Stomach (tissue), 9 donors: ENCODE measurements around the gene GHITM. TPM values are rescaled to one million over a fixed set of nuclear protein-coding genes. Genes with fewer than 3 reads are reported as not detected.
"Not testable (repeated sequence)": the region's sequence is repeated elsewhere in the genome, so short reads cannot be mapped to it uniquely, and the experiment has no call there.

Experiments
- DNase-seq, 2 donors: peaks; one replicate each; pipeline versions ENCODE4 v3.0.0 to v3.0.0-alpha.2; 2013 to 2019
- H3K27ac ChIP-seq, 5 donors: fragments of 200-600 bp in 4 of 5; sonication (generic) in 4 of 5; one replicate each; pipeline ENCODE4 v1.5.1; 2013 to 2019; ENCODE audit warnings: mild to moderate bottlenecking in 1 of 5, moderate library complexity in 1 of 5
- H3K27me3 ChIP-seq, 3 donors: fragments of 200-600 bp; sonication (generic); one replicate each; pipeline ENCODE4 v1.5.1; 2017 to 2019; ENCODE audit warnings: mixed run types in 1 of 3
- H3K36me3 ChIP-seq, 4 donors: fragments of 200-600 bp; sonication (generic); 1 replicate in 3 of 4; 2 replicates in 1 of 4; pipeline ENCODE4 v1.5.1; 2016 to 2019
- H3K4me1 ChIP-seq, 4 donors: fragments of 200-600 bp; sonication (generic); one replicate each; pipeline ENCODE4 v1.5.1; 2016 to 2019
- H3K4me3 ChIP-seq, 4 donors: fragments of 200-600 bp; sonication (generic) in 3 of 4; one replicate each; pipeline ENCODE4 v1.5.1; 2016 to 2019; ENCODE audit warnings: mild to moderate bottlenecking in 1 of 4
- H3K9me3 ChIP-seq, 4 donors: fragments of 200-600 bp; sonication (generic); one replicate each; pipeline ENCODE4 v1.5.1; 2016 to 2019
- EP300 ChIP-seq: sonication (generic); formaldehyde crosslinking; IDR thresholded peaks from one replicate; pipeline ENCODE4 v1.6.1; 2017; ENCODE audit warnings: antibody characterized with exemption
- POLR2A ChIP-seq, 4 donors: fragments of 450-650 bp; IDR thresholded peaks; one replicate each; pipeline ENCODE4 v1.6.1; 2016; ENCODE audit warnings: antibody characterized with exemption in 4 of 4, control low read depth in 2 of 4, mild to moderate bottlenecking in 1 of 4, moderate library complexity in 1 of 4
- POLR2AphosphoS5 ChIP-seq, 3 donors: sonication (generic); formaldehyde crosslinking; IDR thresholded peaks; one replicate each; pipeline ENCODE4 v1.6.1; 2016; ENCODE audit warnings: antibody characterized with exemption in 3 of 3
- WGBS, 5 donors: extraction: QIAGEN DNeasy Blood & Tissue Kit in 3 of 5; methylation state at CpG; one replicate each; pipeline versions ENCODE4 v1.1.5 to v1.1.7; 2013 to 2018; 5-methylcytosine and 5-hydroxymethylcytosine counted together
- intact Hi-C: fragments of 100-400 bp; cut with DNase I; formaldehyde crosslinking; loops from one replicate; pipeline ENCODE4 v1.15.1; 2023; ENCODE audit warnings: low total_unique reads
- polyA plus RNA-seq, 3 donors: library from polyadenylated mRNA; stranded (reverse); fragments of 200-250 nt; gene quantifications; one replicate each; pipeline ENCODE4 v1.2.3, GENCODE V29; 2013
- total RNA-seq, 5 donors: library from RNA; depleted of rRNA; stranded (reverse); fragments of >200 nt; gene quantifications; one replicate each; pipeline versions ENCODE4 v1.1.0 to v1.2.3, GENCODE V29; 2014 to 2016
- TF ChIP-seq, protein P1 (sequence below), 7 experiments: fragments of 450-650 bp in 4 of 7; fragments of 200-600 bp in 3 of 7; sonication (generic) in 3 of 7; IDR thresholded peaks; one replicate each; pipeline ENCODE4 v1.5.1; 2016 to 2019; ENCODE audit warnings: antibody characterized with exemption in 7 of 7, control low read depth in 2 of 7, mild to moderate bottlenecking in 1 of 7
- donor health status: healthy with polysubstance abuse.
- donor health status: Bipolar disorder and iron deficiency.
- donor health status: healthy.

GHITM gene
- total and polyA plus RNA-seq, 8 donors, result 17.5 to 186 (median 106) TPM

GRCh38 chr10:84164442-84164841, 25.1 kb downstream of the GHITM start:
- intact Hi-C loops, result no loop called here
- Histone ChIP-seq H3K4me3 (no peak overlapping the region), H3K4me1 (no peaks in the 10 kb centered on the region), H3K27me3 (peaks cover 0 to 51% (median 6%) of the 10 kb centered on the region in 3 donors), H3K36me3 (no peaks in the 10 kb centered on the region), H3K9me3 (peaks cover 0 to 17% (median 3%) of the 10 kb centered on the region in 4 donors), H3K27ac (no peak overlapping the region)
- no peak for DNase-seq
- WGBS, 5 donors, result 24 to 36% (median 35%) methylated on average over 2 of the region's 2 CpGs
- TF ChIP-seq POLR2AphosphoS5 (IDR thresholded peaks at IDR 0.05), result no peak

- Histone ChIP-seq H3K4me1 (no peaks in the 10 kb centered on the region), H3K9me3 (peaks cover 0 to 17% (median 3%) of the 10 kb centered on the region in 4 donors), H3K36me3 (no peaks in the 10 kb centered on the region), H3K27ac (no peak overlapping the region), H3K4me3 (no peak overlapping the region), H3K27me3 (peaks cover 0 to 40% (median 6%) of the 10 kb centered on the region in 3 donors)
- intact Hi-C loops, result no loop called here
- DNase-seq, result no peak
- 85 to 95% (median 88%) methylated on average over 4 of the region's 4 CpGs for WGBS, 5 donors
- no peak for TF ChIP-seq POLR2AphosphoS5 (IDR thresholded peaks at IDR 0.05)
- no peak for TF ChIP-seq POLR2A (IDR thresholded peaks at IDR 0.05)
- TF ChIP-seq EP300, result no peak
- TF ChIP-seq, protein P1, sequence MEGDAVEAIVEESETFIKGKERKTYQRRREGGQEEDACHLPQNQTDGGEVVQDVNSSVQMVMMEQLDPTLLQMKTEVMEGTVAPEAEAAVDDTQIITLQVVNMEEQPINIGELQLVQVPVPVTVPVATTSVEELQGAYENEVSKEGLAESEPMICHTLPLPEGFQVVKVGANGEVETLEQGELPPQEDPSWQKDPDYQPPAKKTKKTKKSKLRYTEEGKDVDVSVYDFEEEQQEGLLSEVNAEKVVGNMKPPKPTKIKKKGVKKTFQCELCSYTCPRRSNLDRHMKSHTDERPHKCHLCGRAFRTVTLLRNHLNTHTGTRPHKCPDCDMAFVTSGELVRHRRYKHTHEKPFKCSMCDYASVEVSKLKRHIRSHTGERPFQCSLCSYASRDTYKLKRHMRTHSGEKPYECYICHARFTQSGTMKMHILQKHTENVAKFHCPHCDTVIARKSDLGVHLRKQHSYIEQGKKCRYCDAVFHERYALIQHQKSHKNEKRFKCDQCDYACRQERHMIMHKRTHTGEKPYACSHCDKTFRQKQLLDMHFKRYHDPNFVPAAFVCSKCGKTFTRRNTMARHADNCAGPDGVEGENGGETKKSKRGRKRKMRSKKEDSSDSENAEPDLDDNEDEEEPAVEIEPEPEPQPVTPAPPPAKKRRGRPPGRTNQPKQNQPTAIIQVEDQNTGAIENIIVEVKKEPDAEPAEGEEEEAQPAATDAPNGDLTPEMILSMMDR (IDR thresholded peaks at IDR 0.05), result no peak
Observed at GRCh38 chr10:84166620-84167288, 27.4 kb downstream of the GHITM start.

GRCh38 chr10:84167289-84167653, 28.0 kb downstream of the GHITM start:
- H3K27ac ChIP-seq, H3K36me3 ChIP-seq, H3K4me1 ChIP-seq, DNase-seq, H3K4me3 ChIP-seq, intact Hi-C loops: not testable (repeated sequence)
- H3K27me3 ChIP-seq, result peaks cover 0 to 35% (median 6%) of the 10 kb centered on the region in 3 donors
- peaks cover 0 to 17% (median 3%) of the 10 kb centered on the region in 4 donors for H3K9me3 ChIP-seq
- 81 to 93% (median 83%) methylated on average over 2 of the region's 2 CpGs for WGBS, 5 donors

- H3K4me3 ChIP-seq, intact Hi-C loops, H3K36me3 ChIP-seq, H3K27ac ChIP-seq, H3K4me1 ChIP-seq, DNase-seq: not testable (repeated sequence)
- H3K9me3 ChIP-seq, result peaks cover 0 to 17% (median 3%) of the 10 kb centered on the region in 4 donors
- peaks cover 0 to 25% (median 6%) of the 10 kb centered on the region in 3 donors for H3K27me3 ChIP-seq
- WGBS, 5 donors, result 90 to 97% (median 96%) methylated on average over 10 of the region's 10 CpGs
Observed at GRCh38 chr10:84168382-84168781, 29.1 kb downstream of the GHITM start.

DNA sequence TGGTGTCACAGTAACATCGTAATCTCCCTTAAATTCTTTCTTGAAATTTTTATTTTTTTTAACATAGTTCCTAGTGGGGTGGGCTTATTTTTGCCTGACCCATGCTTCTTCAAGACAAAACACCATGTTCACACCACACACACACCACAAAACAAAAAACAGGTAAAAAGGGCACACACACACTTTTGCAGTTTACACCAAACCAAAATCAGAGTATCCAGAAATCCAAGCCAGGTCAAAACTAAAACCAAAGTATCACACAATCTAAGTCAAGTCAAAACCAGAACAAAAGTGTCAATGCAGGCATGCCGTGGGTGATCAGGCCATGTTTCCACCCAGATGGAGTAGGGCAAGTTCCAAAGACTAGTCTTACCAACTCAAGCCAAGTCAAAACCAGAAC, 31.9 kb downstream of the GHITM start:
- H3K27me3 ChIP-seq, H3K36me3 ChIP-seq, intact Hi-C loops, H3K4me1 ChIP-seq, DNase-seq, H3K4me3 ChIP-seq, H3K27ac ChIP-seq: not testable (repeated sequence)
- H3K9me3 ChIP-seq, result peaks cover 0 to 17% (median 3%) of the 10 kb centered on the region in 4 donors
- 73 to 94% (median 78%) methylated on average over 2 of the region's 2 CpGs for WGBS, 5 donors

DNA sequence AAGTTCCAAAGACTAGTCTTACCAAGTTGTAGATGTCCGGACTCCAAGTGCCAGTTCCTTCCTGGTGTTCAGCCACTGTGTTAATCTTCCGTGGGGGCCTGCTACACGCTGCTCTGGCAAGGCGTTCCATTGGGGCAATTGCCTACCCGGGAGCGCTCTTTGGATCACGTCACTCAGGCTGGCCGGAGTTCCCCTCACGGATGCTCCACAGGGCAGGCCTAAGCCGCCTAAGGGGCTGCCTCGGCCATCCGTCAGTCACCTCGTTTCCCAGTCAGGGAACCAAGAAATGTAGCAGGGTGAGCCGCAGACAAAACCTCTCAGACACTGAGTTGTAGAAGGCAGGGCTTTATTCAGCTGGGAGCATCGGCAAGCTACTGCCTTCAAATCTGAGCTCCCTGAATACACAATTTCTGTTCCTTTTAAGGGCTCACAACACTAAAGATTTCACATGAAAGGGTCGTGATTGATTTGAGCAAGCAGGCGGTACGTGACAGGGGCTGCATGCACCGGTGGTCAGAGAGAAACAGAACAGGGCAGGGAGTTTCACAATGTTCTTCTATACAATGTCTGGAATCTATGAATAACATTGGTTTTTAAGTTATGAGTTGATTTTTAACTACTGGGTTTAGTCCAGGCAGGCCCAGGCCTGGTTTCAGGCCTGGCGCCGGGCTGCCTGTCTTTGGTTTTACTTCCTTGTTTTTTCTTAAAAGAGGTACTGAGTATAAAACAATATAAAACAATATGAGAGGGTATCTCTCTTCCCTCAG, 32.6 kb downstream of the GHITM start:
- H3K4me1 ChIP-seq, H3K4me3 ChIP-seq, H3K27ac ChIP-seq, DNase-seq, H3K36me3 ChIP-seq, H3K27me3 ChIP-seq, intact Hi-C loops: not testable (repeated sequence)
- 69 to 87% (median 84%) methylated on average over 11 to 20 of the region's 21 CpGs for WGBS, 5 donors
- peaks cover 0 to 15% (median under 1%) of the 10 kb centered on the region in 4 donors for H3K9me3 ChIP-seq
